Measurements from ENCODE around the gene CAMK2B.

CAMK2B gene

GRCh38 chr7:44220358-44221112 lies 104.9 kb downstream of the CAMK2B start:
- Histone ChIP-seq H3K4me2 (ENCODE audit: low read length) (no peak overlapping the region), H3K27ac (ENCODE audit: low read depth, low read length) (no peak overlapping the region), H4K20me1 (ENCODE audit: control insufficient read depth, insufficient read depth, low read depth, low read length) (no peaks in the 10 kb centered on the region), H3F3A (ENCODE audit: control insufficient read depth, insufficient read depth) (no peaks in the 10 kb centered on the region), H3K36me3 (ENCODE audit: control insufficient read depth, low read length) (no peaks in the 10 kb centered on the region), H3K9me2 (replicated peaks; ENCODE audit: control insufficient read depth, low read length) (no peaks in the 10 kb centered on the region), H3K4me3 (ENCODE audit: low read length) (no peak overlapping the region), H3K4me1 (ENCODE audit: control insufficient read depth, low read length) (no peaks in the 10 kb centered on the region), H3K27me3 (ENCODE audit: control insufficient read depth, low read length) (no peaks in the 10 kb centered on the region), H3K79me2 (ENCODE audit: control insufficient read depth, low read length) (no peaks in the 10 kb centered on the region), H3K9me3 (ENCODE audit: control insufficient read depth, insufficient read depth, low read length) (no peaks in the 10 kb centered on the region)
- TF ChIP-seq EZH2phosphoT487 (IDR thresholded peaks at IDR 0.05; ENCODE audit: borderline replicate concordance, low read length) (no peak), CTCF (IDR thresholded peaks at IDR 0.05; ENCODE audit: low read depth, low read length, poor library complexity, severe bottlenecking) (no peak)

GRCh38 chr7:44220046-44220357 lies 105.4 kb downstream of the CAMK2B start:
- no peak overlapping the region for H3K4me3 ChIP-seq (ENCODE audit: low read length)
- no peaks in the 10 kb centered on the region for H3K36me3 ChIP-seq (ENCODE audit: control insufficient read depth, low read length)

DNA sequence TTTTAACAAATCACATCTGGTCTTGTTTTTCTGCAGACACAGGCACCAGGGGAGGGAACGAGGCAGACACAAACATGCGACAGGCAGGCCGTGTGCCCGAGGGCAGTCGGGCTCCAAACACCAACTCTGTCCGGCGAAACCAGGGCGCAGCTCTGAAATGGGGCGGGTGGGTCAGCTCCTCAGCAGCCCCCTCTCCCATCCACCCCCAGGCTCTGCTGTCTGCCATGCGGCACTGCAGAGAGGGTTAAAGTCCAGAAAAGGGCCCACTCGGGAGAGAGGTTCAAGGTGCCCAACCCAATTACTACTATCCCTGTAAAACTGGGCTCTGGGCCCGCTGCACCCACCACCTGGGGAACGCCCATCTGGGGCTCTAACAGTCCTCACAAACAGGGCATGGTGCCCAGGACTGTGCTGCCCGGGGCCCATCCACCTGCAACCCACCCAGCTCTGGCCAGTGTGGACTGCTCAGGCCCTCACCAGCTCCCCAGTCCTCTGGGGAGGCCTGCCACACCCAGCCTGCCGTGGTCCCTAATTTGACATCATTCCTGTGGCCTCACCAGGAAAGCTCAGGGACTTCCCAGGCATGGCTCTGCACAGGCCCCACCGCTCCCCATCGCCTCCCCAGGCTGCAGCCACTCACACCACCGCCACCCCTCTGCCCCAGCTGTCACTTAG lies 105.9 kb downstream of the CAMK2B start:
- Histone ChIP-seq H3K9me2 (replicated peaks; ENCODE audit: control insufficient read depth, low read length) (no peaks in the 10 kb centered on the region), H3F3A (ENCODE audit: control insufficient read depth, insufficient read depth) (no peaks in the 10 kb centered on the region), H4K20me1 (ENCODE audit: control insufficient read depth, insufficient read depth, low read depth, low read length) (no peaks in the 10 kb centered on the region; the same call in 1 of the 2 replicates), H3K9me3 (ENCODE audit: control insufficient read depth, insufficient read depth, low read length) (no peaks in the 10 kb centered on the region), H3K4me2 (ENCODE audit: low read length) (no peak overlapping the region), H3K79me2 (ENCODE audit: control insufficient read depth, low read length) (no peaks in the 10 kb centered on the region), H3K27ac (ENCODE audit: low read depth, low read length) (no peak overlapping the region), H3K27me3 (ENCODE audit: control insufficient read depth, low read length) (no peaks in the 10 kb centered on the region), H3K4me3 (ENCODE audit: low read length) (no peak overlapping the region), H3K36me3 (ENCODE audit: control insufficient read depth, low read length) (peaks cover 3% of the 10 kb centered on the region; the same call in 1 of the 2 replicates), H3K4me1 (ENCODE audit: control insufficient read depth, low read length) (peaks cover 2% of the 10 kb centered on the region)
- TF ChIP-seq EZH2phosphoT487 (IDR thresholded peaks at IDR 0.05; ENCODE audit: borderline replicate concordance, low read length) = no peak

More at GRCh38 chr7:44220046-44220357, 105.4 kb downstream of the CAMK2B start:
- H3K4me1 ChIP-seq (ENCODE audit: control insufficient read depth, low read length) = no peaks in the 10 kb centered on the region
- H3K27ac ChIP-seq (ENCODE audit: low read depth, low read length) = no peak overlapping the region
- H3F3A ChIP-seq (ENCODE audit: control insufficient read depth, insufficient read depth) = no peaks in the 10 kb centered on the region
- no peaks in the 10 kb centered on the region for H3K27me3 ChIP-seq (ENCODE audit: control insufficient read depth, low read length)
- no peaks in the 10 kb centered on the region for H3K9me3 ChIP-seq (ENCODE audit: control insufficient read depth, insufficient read depth, low read length)
- H3K79me2 ChIP-seq (ENCODE audit: control insufficient read depth, low read length) = no peaks in the 10 kb centered on the region
- no peaks in the 10 kb centered on the region for H3K9me2 ChIP-seq (replicated peaks; ENCODE audit: control insufficient read depth, low read length)
- no peaks in the 10 kb centered on the region for H4K20me1 ChIP-seq (ENCODE audit: control insufficient read depth, insufficient read depth, low read depth, low read length)
- TF ChIP-seq CTCF (IDR thresholded peaks at IDR 0.05; ENCODE audit: low read depth, low read length, poor library complexity, severe bottlenecking) (no peak), EZH2phosphoT487 (IDR thresholded peaks at IDR 0.05; ENCODE audit: borderline replicate concordance, low read length) (no peak)
- H3K4me2 ChIP-seq (ENCODE audit: low read length) = no peak overlapping the region
